ENCODE measurements around the gene DPH6.

Gene DPH6

GRCh38 chr15:35479423-35479822 is 66.5 kb downstream of the DPH6 start:
- H3K9me3 ChIP-seq (ENCODE audit: insufficient read depth, low read length): no peaks in the 10 kb centered on the region

GRCh38 chr15:35477312-35478262 is 68.4 kb downstream of the DPH6 start:
- Histone ChIP-seq H3K36me3 (ENCODE audit: low read length) (no peaks in the 10 kb centered on the region), H3K9ac (ENCODE audit: low read length) (no peak overlapping the region), H3K27ac (ENCODE audit: low read depth, low read length) (no peak overlapping the region), H3K4me3 (ENCODE audit: insufficient read depth, low read length, poor library complexity, severe bottlenecking) (no peak overlapping the region), H3K9me2 (replicated peaks; ENCODE audit: insufficient read depth, low read length) (no peaks in the 10 kb centered on the region), H3K79me2 (ENCODE audit: insufficient read depth, low read length) (no peaks in the 10 kb centered on the region), H3K27me3 (ENCODE audit: low read length) (no peaks in the 10 kb centered on the region), H3K4me2 (ENCODE audit: low read depth, low read length, poor library complexity, severe bottlenecking) (no peak overlapping the region), H4K20me1 (ENCODE audit: low read depth, low read length) (no peaks in the 10 kb centered on the region), H3F3A (ENCODE audit: insufficient read depth) (no peaks in the 10 kb centered on the region), H2AFZ (ENCODE audit: low read depth, low read length, severe bottlenecking) (no peak overlapping the region), H3K9me3 (ENCODE audit: insufficient read depth, low read length) (no peaks in the 10 kb centered on the region)
- TF ChIP-seq EZH2phosphoT487 (conservative IDR thresholded peaks at IDR 0.05; ENCODE audit: low read length): no peak
- TF ChIP-seq CTCF (IDR thresholded peaks at IDR 0.05; ENCODE audit: insufficient read depth, low read length, poor library complexity, severe bottlenecking): no peak

More at GRCh38 chr15:35479423-35479822, 66.5 kb downstream of the DPH6 start:
- Histone ChIP-seq H3K4me3 (ENCODE audit: insufficient read depth, low read length, poor library complexity, severe bottlenecking) (no peak overlapping the region), H3K27me3 (ENCODE audit: low read length) (no peaks in the 10 kb centered on the region), H3K9me2 (replicated peaks; ENCODE audit: insufficient read depth, low read length) (no peaks in the 10 kb centered on the region), H3K4me2 (ENCODE audit: low read depth, low read length, poor library complexity, severe bottlenecking) (no peak overlapping the region), H3F3A (ENCODE audit: insufficient read depth) (no peaks in the 10 kb centered on the region), H2AFZ (ENCODE audit: low read depth, low read length, severe bottlenecking) (no peak overlapping the region), H3K27ac (ENCODE audit: low read depth, low read length) (no peak overlapping the region), H3K79me2 (ENCODE audit: insufficient read depth, low read length) (no peaks in the 10 kb centered on the region), H4K20me1 (ENCODE audit: low read depth, low read length) (no peaks in the 10 kb centered on the region), H3K9ac (ENCODE audit: low read length) (no peak overlapping the region), H3K36me3 (ENCODE audit: low read length) (no peaks in the 10 kb centered on the region)
- TF ChIP-seq CTCF (IDR thresholded peaks at IDR 0.05; ENCODE audit: insufficient read depth, low read length, poor library complexity, severe bottlenecking) (no peak), EZH2phosphoT487 (conservative IDR thresholded peaks at IDR 0.05; ENCODE audit: low read length) (no peak)

- no peaks in the 10 kb centered on the region for H4K20me1 ChIP-seq (ENCODE audit: low read depth, low read length)
- H3K9me2 ChIP-seq (replicated peaks; ENCODE audit: insufficient read depth, low read length): no peaks in the 10 kb centered on the region
Measured at GRCh38 chr15:35471024-35471423, 74.9 kb downstream of the DPH6 start.

More at GRCh38 chr15:35471024-35471423, 74.9 kb downstream of the DPH6 start:
- Histone ChIP-seq H3K36me3 (ENCODE audit: low read length) (no peaks in the 10 kb centered on the region), H3K27ac (ENCODE audit: low read depth, low read length) (no peak overlapping the region), H3K9ac (ENCODE audit: low read length) (no peak overlapping the region), H3F3A (ENCODE audit: insufficient read depth) (no peaks in the 10 kb centered on the region), H3K9me3 (ENCODE audit: insufficient read depth, low read length) (no peaks in the 10 kb centered on the region), H3K27me3 (ENCODE audit: low read length) (no peaks in the 10 kb centered on the region), H3K4me3 (ENCODE audit: insufficient read depth, low read length, poor library complexity, severe bottlenecking) (no peak overlapping the region), H2AFZ (ENCODE audit: low read depth, low read length, severe bottlenecking) (no peak overlapping the region), H3K4me2 (ENCODE audit: low read depth, low read length, poor library complexity, severe bottlenecking) (no peak overlapping the region), H3K79me2 (ENCODE audit: insufficient read depth, low read length) (no peaks in the 10 kb centered on the region)
- no peak for TF ChIP-seq EZH2phosphoT487 (conservative IDR thresholded peaks at IDR 0.05; ENCODE audit: low read length)
- TF ChIP-seq CTCF (IDR thresholded peaks at IDR 0.05; ENCODE audit: insufficient read depth, low read length, poor library complexity, severe bottlenecking): no peak
